Fibroblast of villous mesenchyme (primary cell): ENCODE measurements around the gene U2SURP. TPM values are rescaled to one million over a fixed set of nuclear protein-coding genes. Genes with fewer than 3 reads are reported as not detected.
"Not testable (repeated sequence)": the region's sequence is repeated elsewhere in the genome, so short reads cannot be mapped to it uniquely, and the experiment has no call there.

Source experiments
- DNase-seq: peaks from one replicate; pipeline ENCODE4 v3.0.0-alpha.2; 2010; ENCODE audit warnings: low read depth
- H3K4me3 ChIP-seq: 2 replicates; pipeline ENCODE4 v1.5.1; 2011; ENCODE audit warnings: low read depth, mild to moderate bottlenecking, low read length
- total RNA-seq: library from RNA; depleted of rRNA; stranded (reverse); fragments of >200 nt; gene quantifications from 2 replicates; pipeline ENCODE4 v1.2.3, GENCODE V29; 2012
- TF ChIP-seq, protein P1 (sequence below): IDR thresholded peaks from 2 replicates; pipeline ENCODE4 v1.5.1; 2012; ENCODE audit warnings: low read depth, mild to moderate bottlenecking, low read length; ENCODE audit not compliant: insufficient read depth

U2SURP gene
- total RNA-seq, 1 donor, result 86.4 TPM

DNA sequence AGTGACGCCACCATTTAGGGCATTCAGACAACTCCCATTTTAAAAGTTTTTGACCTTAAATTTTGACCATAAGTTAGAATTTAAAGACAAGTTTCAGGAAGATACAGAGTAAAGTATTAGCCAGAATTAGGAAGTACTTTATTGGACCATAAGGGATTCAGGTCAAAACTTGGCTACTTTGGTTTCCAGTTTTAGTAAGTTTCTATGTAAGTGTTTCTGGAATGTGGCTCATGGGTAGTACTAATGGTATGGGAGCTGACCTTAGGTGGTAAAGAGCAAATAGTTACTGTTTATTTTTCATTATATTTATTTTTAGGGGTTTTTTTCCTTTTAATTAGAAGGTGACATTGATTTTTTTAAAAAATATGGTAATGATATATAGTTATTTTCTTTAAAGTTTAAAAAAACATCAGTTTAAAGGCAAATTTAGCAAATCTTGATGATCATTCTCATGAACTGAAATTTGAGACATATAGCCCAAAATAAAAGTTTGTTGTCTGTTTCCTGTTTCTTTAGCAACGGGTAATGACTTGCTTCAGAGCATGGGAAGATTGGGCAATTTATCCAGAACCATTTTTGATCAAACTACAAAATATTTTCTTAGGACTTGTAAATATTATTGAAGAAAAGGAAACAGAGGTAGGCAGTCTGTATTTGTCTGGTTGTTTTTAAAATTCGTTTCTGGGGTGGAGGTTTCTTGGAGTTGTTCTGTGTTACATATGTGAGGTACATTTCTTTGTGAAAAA is 34.3 kb downstream of the U2SURP start:
- peak; percentile 78 for DNase-seq
- no peak overlapping the region for H3K4me3 ChIP-seq
- TF ChIP-seq, protein P1, sequence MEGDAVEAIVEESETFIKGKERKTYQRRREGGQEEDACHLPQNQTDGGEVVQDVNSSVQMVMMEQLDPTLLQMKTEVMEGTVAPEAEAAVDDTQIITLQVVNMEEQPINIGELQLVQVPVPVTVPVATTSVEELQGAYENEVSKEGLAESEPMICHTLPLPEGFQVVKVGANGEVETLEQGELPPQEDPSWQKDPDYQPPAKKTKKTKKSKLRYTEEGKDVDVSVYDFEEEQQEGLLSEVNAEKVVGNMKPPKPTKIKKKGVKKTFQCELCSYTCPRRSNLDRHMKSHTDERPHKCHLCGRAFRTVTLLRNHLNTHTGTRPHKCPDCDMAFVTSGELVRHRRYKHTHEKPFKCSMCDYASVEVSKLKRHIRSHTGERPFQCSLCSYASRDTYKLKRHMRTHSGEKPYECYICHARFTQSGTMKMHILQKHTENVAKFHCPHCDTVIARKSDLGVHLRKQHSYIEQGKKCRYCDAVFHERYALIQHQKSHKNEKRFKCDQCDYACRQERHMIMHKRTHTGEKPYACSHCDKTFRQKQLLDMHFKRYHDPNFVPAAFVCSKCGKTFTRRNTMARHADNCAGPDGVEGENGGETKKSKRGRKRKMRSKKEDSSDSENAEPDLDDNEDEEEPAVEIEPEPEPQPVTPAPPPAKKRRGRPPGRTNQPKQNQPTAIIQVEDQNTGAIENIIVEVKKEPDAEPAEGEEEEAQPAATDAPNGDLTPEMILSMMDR, result no peak

DNA sequence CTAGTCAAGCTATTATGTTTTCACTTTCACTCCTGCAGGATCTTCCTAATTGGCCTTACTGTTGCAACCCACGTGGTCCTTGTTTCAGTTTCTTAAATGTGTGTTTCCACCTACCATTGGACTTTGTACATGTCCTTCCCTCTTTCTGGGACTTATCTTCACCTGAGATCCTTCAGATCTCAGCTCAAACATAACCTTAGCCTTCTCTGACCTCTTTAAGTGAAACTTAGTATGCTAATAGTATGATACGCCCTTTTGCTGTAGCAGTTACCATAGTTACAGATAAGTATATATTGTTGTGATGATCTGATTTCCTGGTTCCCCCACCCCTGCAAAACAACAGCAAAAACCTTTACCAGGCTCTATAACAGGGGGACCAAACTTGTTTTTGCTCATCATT is 35.2 kb downstream of the U2SURP start:
- DNase-seq, result no peak
- TF ChIP-seq, protein P1, result no peak
- no peak overlapping the region for H3K4me3 ChIP-seq

DNA sequence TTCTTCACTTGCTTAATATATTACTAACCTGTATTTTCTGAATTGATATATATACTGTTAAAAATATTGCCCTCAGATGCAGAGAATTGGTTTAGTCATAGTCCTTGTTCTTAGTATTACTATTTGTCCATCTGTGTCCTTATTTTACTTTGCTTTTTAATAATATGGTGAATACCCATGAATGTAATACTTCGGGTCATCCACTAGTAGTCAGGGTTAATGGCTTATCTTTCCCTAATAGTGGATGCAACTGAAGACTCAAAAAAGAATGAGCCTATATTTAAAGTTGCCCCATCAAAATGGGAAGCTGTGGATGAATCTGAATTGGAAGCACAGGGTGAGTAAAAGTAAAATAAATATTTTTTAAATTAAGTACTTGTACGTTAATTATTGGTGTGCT is 36.5 kb downstream of the U2SURP start:
- no peak for DNase-seq
- TF ChIP-seq, protein P1, result peak; percentile 17
- H3K4me3 ChIP-seq, result no peak overlapping the region

DNA sequence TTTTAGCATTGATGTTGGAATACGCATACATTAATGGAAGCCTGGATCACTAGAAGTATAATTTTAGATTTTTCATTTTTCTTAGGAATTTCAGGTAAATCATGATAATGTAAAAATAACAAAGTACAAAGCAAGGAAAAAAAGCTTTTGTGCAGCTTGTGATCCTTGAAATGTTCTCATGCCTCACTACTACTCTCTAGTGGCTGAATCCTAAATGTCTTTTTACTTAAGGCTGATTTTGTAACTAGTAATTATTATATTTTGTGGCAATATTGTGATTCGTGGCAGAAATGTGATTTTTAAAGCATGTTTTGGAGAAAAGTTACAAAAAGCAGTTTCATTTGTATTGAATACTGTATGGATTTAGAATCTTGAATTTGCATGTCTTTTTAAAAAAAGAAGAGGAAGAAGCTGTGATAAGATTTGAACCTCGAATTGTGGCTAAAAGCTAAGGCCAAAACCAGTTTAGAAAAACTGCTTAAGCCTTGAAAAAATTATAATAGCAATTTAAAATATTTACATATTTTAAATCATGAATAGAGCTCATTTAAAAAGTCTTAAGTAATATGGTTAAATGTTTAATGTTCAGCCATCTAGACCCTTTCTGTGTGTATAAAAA is 39.0 kb downstream of the U2SURP start:
- DNase-seq, result peak; percentile 55
- TF ChIP-seq, protein P1, result peak; percentile 59
- no peak overlapping the region for H3K4me3 ChIP-seq

DNA sequence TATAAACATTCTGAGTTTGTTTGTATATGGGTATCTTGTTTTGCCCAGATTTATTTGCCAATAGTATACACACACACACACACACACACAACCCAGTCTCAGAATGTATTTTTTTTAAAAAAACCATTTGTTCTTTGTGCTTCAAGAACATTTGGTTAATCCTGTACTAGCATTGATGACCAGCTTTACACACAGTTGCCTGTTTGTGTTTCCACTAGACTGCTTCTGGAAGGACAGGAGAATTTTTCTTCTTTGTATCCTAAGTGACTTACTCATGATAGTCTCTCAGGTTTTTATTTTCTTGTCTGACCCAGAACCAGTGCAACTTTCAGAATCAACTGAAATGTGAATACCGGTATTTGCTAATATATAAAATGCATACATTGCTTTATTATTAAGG is 40.5 kb downstream of the U2SURP start:
- TF ChIP-seq, protein P1, result no peak
- DNase-seq, result no peak
- no peak overlapping the region for H3K4me3 ChIP-seq

DNA sequence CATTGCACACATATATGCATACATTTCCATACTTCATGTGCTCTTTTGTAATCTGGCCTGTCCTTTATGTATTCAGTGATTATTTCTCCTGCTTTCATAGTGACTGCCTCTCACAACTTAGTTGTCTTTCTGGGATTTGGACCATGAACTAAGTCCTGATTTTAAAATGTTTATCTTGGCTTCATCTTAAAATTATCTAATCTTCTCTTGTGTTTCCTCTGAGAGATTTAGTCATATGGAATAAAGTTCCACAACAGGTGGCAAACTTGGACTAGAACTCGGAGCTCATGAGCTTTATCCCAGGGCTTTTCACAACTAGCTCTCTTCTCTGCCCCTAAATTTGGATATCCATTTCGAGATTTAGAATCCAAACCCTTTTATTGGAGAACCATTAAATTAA is 44.3 kb downstream of the U2SURP start:
- no peak overlapping the region for H3K4me3 ChIP-seq
- TF ChIP-seq, protein P1, result no peak
- DNase-seq, result no peak

DNA sequence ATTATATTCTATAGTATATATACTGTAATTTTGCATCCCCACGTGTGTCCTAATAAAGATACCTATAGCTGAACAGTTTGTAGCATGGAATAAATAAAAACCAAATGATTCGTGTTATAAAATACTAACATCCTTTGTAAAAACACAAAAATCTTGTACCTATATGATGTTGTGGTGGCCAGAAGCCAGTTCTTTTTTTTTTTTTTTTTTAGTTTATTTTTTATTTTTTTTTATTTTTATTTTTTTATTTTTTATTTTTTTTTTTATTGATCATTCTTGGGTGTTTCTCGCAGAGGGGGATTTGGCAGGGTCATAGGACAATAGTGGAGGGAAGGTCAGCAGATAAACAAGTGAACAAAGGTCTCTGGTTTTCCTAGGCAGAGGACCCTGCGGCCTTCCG is 44.7 kb downstream of the U2SURP start:
- H3K4me3 ChIP-seq, result not testable (repeated sequence)

More for the DNA sequence above, 44.7 kb downstream of the U2SURP start:
- DNase-seq, result not testable (repeated sequence)
